ENCODE results near the gene WDR20. TPM values are rescaled to one million over a fixed set of nuclear protein-coding genes. Genes with fewer than 3 reads are reported as not detected.

The WDR20 gene
- total RNA-seq, 1 donor from 2014 or later = 25.2 TPM

DNA sequence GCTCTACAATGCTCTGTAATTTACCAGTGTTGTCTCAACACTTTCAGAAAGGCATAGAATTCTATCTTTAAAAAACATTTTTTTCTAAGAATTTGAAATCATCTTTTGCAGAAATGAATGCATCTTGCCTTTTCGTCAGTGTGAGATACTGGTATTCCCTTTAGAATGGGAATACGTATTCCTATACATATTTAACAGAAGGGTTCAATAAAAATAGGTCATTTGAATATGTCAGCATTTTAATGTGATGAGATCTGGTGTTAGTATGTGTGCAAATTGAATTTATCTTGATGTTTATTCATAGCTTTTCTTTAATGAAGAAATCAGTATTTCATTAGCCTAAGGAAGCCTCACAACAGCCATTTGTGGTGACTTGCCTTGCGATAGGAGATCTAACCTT lies 44.2 kb downstream of the WDR20 start:
- no peak for DNase-seq
- intact Hi-C loops (cut with DNase I) = no loop called here
- H3K4me1 ChIP-seq = peaks cover 14% of the 10 kb centered on the region
- H3K4me3 ChIP-seq = no peak overlapping the region
- H3K27ac ChIP-seq = no peak overlapping the region
- no peaks in the 10 kb centered on the region for H3K27me3 ChIP-seq
- no peaks in the 10 kb centered on the region for H3K36me3 ChIP-seq
- TF ChIP-seq, protein P1, sequence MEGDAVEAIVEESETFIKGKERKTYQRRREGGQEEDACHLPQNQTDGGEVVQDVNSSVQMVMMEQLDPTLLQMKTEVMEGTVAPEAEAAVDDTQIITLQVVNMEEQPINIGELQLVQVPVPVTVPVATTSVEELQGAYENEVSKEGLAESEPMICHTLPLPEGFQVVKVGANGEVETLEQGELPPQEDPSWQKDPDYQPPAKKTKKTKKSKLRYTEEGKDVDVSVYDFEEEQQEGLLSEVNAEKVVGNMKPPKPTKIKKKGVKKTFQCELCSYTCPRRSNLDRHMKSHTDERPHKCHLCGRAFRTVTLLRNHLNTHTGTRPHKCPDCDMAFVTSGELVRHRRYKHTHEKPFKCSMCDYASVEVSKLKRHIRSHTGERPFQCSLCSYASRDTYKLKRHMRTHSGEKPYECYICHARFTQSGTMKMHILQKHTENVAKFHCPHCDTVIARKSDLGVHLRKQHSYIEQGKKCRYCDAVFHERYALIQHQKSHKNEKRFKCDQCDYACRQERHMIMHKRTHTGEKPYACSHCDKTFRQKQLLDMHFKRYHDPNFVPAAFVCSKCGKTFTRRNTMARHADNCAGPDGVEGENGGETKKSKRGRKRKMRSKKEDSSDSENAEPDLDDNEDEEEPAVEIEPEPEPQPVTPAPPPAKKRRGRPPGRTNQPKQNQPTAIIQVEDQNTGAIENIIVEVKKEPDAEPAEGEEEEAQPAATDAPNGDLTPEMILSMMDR (IDR thresholded peaks at IDR 0.05) = no peak
- H3K9me3 ChIP-seq = no peaks in the 10 kb centered on the region
- ATAC-seq = no peak

- DNase-seq (no peak), ATAC-seq (no peak)
- Histone ChIP-seq H3K27ac (no peak overlapping the region), H3K9me3 (no peaks in the 10 kb centered on the region), H3K36me3 (no peaks in the 10 kb centered on the region), H3K4me3 (no peak overlapping the region), H3K27me3 (no peaks in the 10 kb centered on the region), H3K4me1 (peaks cover 14% of the 10 kb centered on the region)
- TF ChIP-seq, protein P1 (IDR thresholded peaks at IDR 0.05) = no peak
- intact Hi-C loops (cut with DNase I) = no loop called here
Observed at GRCh38 chr14:102184316-102185035, 44.8 kb downstream of the WDR20 start.

GRCh38 chr14:102185360-102185759 lies 45.7 kb downstream of the WDR20 start:
- peaks cover 14% of the 10 kb centered on the region for H3K4me1 ChIP-seq
- DNase-seq = no peak
- ATAC-seq = peak; percentile 59
- intact Hi-C loops (cut with DNase I) = no loop called here
- no peak overlapping the region for H3K4me3 ChIP-seq
- no peaks in the 10 kb centered on the region for H3K9me3 ChIP-seq
- no peak overlapping the region for H3K27ac ChIP-seq
- H3K27me3 ChIP-seq = no peaks in the 10 kb centered on the region
- TF ChIP-seq, protein P1 (IDR thresholded peaks at IDR 0.05) = no peak
- H3K36me3 ChIP-seq = no peaks in the 10 kb centered on the region

DNA sequence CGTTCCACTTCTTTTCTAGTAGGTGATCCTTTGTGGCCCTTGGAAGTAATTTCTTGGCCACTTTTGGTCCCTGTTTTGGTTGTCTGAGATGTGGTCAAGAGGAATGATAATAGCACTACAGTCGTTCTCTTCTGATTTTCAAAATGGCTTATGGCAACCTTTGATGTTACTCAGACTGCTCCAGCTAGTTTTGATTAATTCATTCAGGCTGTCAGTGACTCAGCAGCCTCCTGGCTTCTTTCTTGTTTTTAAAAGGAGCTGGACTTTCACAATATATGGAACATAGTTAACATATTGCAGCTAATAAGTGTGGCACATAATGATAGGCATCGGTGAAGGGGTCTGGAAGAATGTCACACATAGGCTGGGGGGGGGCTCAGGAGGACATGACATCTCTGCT lies 47.3 kb downstream of the WDR20 start:
- Histone ChIP-seq H3K4me3 (no peak overlapping the region), H3K27me3 (no peaks in the 10 kb centered on the region), H3K36me3 (no peaks in the 10 kb centered on the region), H3K9me3 (no peaks in the 10 kb centered on the region), H3K4me1 (peaks cover 18% of the 10 kb centered on the region), H3K27ac (no peak overlapping the region)
- TF ChIP-seq, protein P1 (IDR thresholded peaks at IDR 0.05) = no peak
- DNase-seq (no peak), ATAC-seq (peak; percentile 52)
- intact Hi-C loops (cut with DNase I) = no loop called here

- intact Hi-C loops (cut with DNase I) = no loop called here
- Histone ChIP-seq H3K27ac (no peak overlapping the region), H3K4me1 (peaks cover 18% of the 10 kb centered on the region)
Observed at GRCh38 chr14:102187568-102188001, 47.9 kb downstream of the WDR20 start.

More at GRCh38 chr14:102187568-102188001, 47.9 kb downstream of the WDR20 start:
- Histone ChIP-seq H3K4me3 (no peak overlapping the region), H3K9me3 (no peaks in the 10 kb centered on the region), H3K36me3 (no peaks in the 10 kb centered on the region), H3K27me3 (no peaks in the 10 kb centered on the region)
- TF ChIP-seq, protein P1 (IDR thresholded peaks at IDR 0.05) = no peak
- peak; percentile 66 for ATAC-seq
- no peak for DNase-seq
